ENCODE measurements around the gene TOX3.

The TOX3 gene

GRCh38 chr16:52434224-52434623 lies 112.7 kb downstream of the TOX3 start:
- DNase-seq (ENCODE audit: low spot score), result no peak
- in situ Hi-C loops (cut with MboI; ENCODE audit: low pct_unique_long_range_greater_than_20kb, low sequenced_read_pairs, unreplicated experiment), result no loop called here
- TF ChIP-seq CTCF (IDR thresholded peaks at IDR 0.05; ENCODE audit: extremely low read depth, insufficient read depth, missing control alignments), result no peak

GRCh38 chr16:52433643-52434042 lies 113.3 kb downstream of the TOX3 start:
- no peak for TF ChIP-seq CTCF (IDR thresholded peaks at IDR 0.05; ENCODE audit: extremely low read depth, insufficient read depth, missing control alignments)
- in situ Hi-C loops (cut with MboI; ENCODE audit: low pct_unique_long_range_greater_than_20kb, low sequenced_read_pairs, unreplicated experiment), result no loop called here
- DNase-seq (ENCODE audit: low spot score), result no peak

GRCh38 chr16:52424591-52424990 lies 122.4 kb downstream of the TOX3 start:
- no peak for TF ChIP-seq CTCF (IDR thresholded peaks at IDR 0.05; ENCODE audit: extremely low read depth, insufficient read depth, missing control alignments)
- in situ Hi-C loops (cut with MboI; ENCODE audit: low pct_unique_long_range_greater_than_20kb, low sequenced_read_pairs, unreplicated experiment), result no loop called here
- no peak for DNase-seq (ENCODE audit: low spot score)

- no peak for TF ChIP-seq CTCF (IDR thresholded peaks at IDR 0.05; ENCODE audit: extremely low read depth, insufficient read depth, missing control alignments)
- no peak for DNase-seq (ENCODE audit: low spot score)
- in situ Hi-C loops (cut with MboI; ENCODE audit: low pct_unique_long_range_greater_than_20kb, low sequenced_read_pairs, unreplicated experiment), result no loop called here
Measured at GRCh38 chr16:52422307-52422706, 124.6 kb downstream of the TOX3 start.

GRCh38 chr16:52418201-52418600 lies 128.7 kb downstream of the TOX3 start:
- in situ Hi-C loops (cut with MboI; ENCODE audit: low pct_unique_long_range_greater_than_20kb, low sequenced_read_pairs, unreplicated experiment), result no loop called here

GRCh38 chr16:52416888-52417287 lies 130.1 kb downstream of the TOX3 start:
- in situ Hi-C loops (cut with MboI; ENCODE audit: low pct_unique_long_range_greater_than_20kb, low sequenced_read_pairs, unreplicated experiment), result no loop called here
- no peak for TF ChIP-seq CTCF (IDR thresholded peaks at IDR 0.05; ENCODE audit: extremely low read depth, insufficient read depth, missing control alignments)
- DNase-seq (ENCODE audit: low spot score), result no peak

More at GRCh38 chr16:52418201-52418600, 128.7 kb downstream of the TOX3 start:
- no peak for TF ChIP-seq CTCF (IDR thresholded peaks at IDR 0.05; ENCODE audit: extremely low read depth, insufficient read depth, missing control alignments)
- no peak for DNase-seq (ENCODE audit: low spot score)

- no peak for DNase-seq (ENCODE audit: low spot score)
- in situ Hi-C loops (cut with MboI; ENCODE audit: low pct_unique_long_range_greater_than_20kb, low sequenced_read_pairs, unreplicated experiment), result no loop called here
- no peak for TF ChIP-seq CTCF (IDR thresholded peaks at IDR 0.05; ENCODE audit: extremely low read depth, insufficient read depth, missing control alignments)
Measured at GRCh38 chr16:52411011-52411410, 135.9 kb downstream of the TOX3 start.

All from GM13977 (cell line).